ENCODE results near the gene TULP3. TPM values are rescaled to one million over a fixed set of nuclear protein-coding genes. Genes with fewer than 3 reads are reported as not detected.

Gene TULP3
- total RNA-seq, 1 donor from 2014 or later: 31.2 TPM

DNA sequence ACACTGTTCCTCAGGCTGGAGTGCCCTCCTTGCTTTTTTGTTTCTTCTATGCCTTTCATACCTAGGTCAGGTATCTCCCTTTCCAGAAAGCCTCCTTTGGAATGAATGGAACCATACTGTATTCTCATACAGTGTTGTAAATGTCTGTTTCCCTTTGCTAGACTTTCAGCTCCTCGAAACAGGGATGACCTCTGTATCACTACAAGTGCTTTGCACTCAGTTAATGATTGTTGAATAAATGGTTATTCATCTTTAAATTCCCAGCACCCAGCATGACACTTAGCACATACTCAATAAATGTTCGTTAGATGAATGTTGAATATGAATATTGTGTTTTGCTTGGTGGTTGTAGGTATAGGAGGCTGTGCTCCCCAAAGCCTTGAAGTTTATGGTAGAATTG, 5.9 kb upstream of the TULP3 start:
- Mint-ChIP-seq H3K36me3 (ENCODE audit: unreplicated experiment) (peaks cover 3% of the 10 kb centered on the region), H3K27me3 (ENCODE audit: unreplicated experiment) (no peaks in the 10 kb centered on the region), H3K4me3 (ENCODE audit: unreplicated experiment) (no peak overlapping the region), H3K9me3 (ENCODE audit: unreplicated experiment) (no peaks in the 10 kb centered on the region), H3K4me1 (ENCODE audit: unreplicated experiment) (peaks cover 2% of the 10 kb centered on the region), H3K27ac (ENCODE audit: unreplicated experiment) (peak overlapping the region; percentile 11)
- no peak for DNase-seq (ENCODE audit: extremely low spot score, unreplicated experiment)
- TF ChIP-seq, protein P1, sequence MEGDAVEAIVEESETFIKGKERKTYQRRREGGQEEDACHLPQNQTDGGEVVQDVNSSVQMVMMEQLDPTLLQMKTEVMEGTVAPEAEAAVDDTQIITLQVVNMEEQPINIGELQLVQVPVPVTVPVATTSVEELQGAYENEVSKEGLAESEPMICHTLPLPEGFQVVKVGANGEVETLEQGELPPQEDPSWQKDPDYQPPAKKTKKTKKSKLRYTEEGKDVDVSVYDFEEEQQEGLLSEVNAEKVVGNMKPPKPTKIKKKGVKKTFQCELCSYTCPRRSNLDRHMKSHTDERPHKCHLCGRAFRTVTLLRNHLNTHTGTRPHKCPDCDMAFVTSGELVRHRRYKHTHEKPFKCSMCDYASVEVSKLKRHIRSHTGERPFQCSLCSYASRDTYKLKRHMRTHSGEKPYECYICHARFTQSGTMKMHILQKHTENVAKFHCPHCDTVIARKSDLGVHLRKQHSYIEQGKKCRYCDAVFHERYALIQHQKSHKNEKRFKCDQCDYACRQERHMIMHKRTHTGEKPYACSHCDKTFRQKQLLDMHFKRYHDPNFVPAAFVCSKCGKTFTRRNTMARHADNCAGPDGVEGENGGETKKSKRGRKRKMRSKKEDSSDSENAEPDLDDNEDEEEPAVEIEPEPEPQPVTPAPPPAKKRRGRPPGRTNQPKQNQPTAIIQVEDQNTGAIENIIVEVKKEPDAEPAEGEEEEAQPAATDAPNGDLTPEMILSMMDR (IDR thresholded peaks at IDR 0.05): no peak

DNA sequence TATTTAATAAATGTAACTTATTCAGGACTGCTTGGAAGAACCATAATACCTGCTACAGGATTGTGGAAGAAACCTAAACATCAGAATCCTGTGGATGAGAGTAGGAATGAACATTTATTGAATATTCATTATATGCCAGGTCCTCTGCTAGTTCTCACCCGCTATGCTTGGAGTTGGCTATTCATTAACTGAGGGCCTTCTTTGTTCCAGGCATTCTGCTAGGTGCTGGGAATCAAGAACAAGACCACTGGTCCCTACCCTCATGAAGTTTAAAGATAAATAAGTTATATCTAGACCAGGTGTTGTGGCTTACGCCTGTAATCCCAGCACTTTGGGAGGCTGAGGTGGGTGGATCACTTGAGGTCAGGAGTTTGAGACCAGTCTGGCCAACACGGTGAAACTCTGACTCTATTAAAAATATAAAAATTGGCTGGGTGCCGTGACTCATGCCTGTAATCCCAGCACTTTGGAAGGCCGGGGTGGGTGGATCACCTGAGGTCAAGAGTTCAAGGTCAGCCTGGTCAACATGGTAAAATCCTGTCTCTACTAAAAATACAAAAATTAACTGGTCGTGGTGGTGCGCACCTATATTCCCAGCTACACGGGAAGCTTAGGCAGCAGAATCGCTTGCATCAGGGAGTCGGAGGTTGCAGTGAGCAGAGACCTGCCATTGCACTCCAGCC, 3.8 kb upstream of the TULP3 start:
- Mint-ChIP-seq H3K27ac (ENCODE audit: unreplicated experiment) (no peak overlapping the region), H3K4me1 (ENCODE audit: unreplicated experiment) (peaks cover 14% of the 10 kb centered on the region), H3K9me3 (ENCODE audit: unreplicated experiment) (no peaks in the 10 kb centered on the region), H3K36me3 (ENCODE audit: unreplicated experiment) (peaks cover 3% of the 10 kb centered on the region), H3K4me3 (ENCODE audit: unreplicated experiment) (no peak overlapping the region), H3K27me3 (ENCODE audit: unreplicated experiment) (no peaks in the 10 kb centered on the region)
- no peak for DNase-seq (ENCODE audit: extremely low spot score, unreplicated experiment)
- TF ChIP-seq, protein P1 (IDR thresholded peaks at IDR 0.05): no peak

DNA sequence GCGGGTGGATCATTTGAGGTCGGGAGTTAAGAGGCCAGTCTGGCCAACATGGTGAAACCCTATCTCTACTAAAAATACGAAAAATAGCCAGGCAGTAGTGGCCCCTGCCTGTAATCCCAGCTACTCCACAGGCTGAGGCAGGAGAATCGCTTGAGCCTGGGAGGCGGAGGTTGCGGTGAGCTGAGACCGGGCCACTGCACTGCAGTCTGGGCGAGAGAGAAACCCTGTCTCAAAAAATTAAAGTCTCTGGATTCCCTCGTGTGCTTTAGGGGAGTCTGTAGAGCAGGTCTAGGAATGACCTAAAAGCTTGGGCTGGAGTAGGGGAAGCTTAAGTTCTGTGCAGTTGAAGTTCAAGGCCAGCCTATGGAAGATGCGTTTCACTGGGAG, 697 bp upstream of the TULP3 start:
- Mint-ChIP-seq H3K27ac (ENCODE audit: unreplicated experiment) (peak overlapping the region; percentile 96), H3K27me3 (ENCODE audit: unreplicated experiment) (no peaks in the 10 kb centered on the region), H3K9me3 (ENCODE audit: unreplicated experiment) (no peaks in the 10 kb centered on the region), H3K4me3 (ENCODE audit: unreplicated experiment) (peak overlapping the region; percentile 94), H3K4me1 (ENCODE audit: unreplicated experiment) (peaks cover 33% of the 10 kb centered on the region), H3K36me3 (ENCODE audit: unreplicated experiment) (peaks cover 6% of the 10 kb centered on the region)
- TF ChIP-seq, protein P1 (IDR thresholded peaks at IDR 0.05): no peak
- no peak for DNase-seq (ENCODE audit: extremely low spot score, unreplicated experiment)

DNA sequence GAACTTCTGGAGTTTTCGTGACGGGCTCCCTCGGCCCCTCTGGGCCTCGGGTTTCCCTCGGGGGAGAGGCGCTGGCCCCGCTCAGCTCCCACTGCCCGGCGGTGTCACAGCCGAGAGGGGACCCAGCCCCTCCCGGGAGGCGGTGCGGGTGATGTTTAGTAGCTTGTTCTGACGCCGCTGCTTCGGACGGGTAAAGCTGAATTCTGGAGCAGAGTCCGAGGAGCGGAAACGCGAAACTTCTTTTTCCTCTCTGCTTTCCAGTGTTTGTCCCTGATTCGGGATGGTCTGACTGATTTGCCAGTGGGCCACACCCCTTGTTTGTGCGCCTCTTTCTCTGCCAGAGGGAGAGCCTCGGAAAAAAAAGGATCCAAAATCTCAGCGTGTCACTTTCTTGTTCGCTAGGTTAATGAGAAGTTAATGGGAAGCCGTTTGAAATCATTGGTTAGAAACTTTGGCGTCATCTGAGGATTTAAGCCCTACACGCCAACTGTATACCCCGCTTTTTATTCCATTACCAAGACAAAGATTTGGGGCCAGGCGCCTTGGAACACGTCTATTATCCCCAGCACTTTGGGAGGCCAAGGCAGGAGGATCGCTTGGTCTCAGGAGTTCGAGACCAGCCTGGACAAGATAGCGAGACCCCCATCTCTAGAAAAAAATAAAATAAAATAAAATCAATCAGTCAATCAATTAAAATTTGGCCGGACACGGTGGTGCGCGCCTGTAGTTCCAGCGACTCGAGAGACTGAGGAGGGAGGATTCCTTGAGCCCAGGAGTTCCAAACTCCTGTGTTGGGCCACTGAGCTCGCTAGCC, 756 bp downstream of the TULP3 start:
- DNase-seq (ENCODE audit: extremely low spot score, unreplicated experiment): peak; percentile 87

More for the DNA sequence above, 756 bp downstream of the TULP3 start:
- Mint-ChIP-seq H3K4me3 (ENCODE audit: unreplicated experiment) (peak overlapping the region; percentile 94), H3K4me1 (ENCODE audit: unreplicated experiment) (peaks cover 40% of the 10 kb centered on the region), H3K27me3 (ENCODE audit: unreplicated experiment) (no peaks in the 10 kb centered on the region), H3K27ac (ENCODE audit: unreplicated experiment) (peak overlapping the region; percentile 96), H3K36me3 (ENCODE audit: unreplicated experiment) (peaks cover 3% of the 10 kb centered on the region), H3K9me3 (ENCODE audit: unreplicated experiment) (no peaks in the 10 kb centered on the region)
- TF ChIP-seq, protein P1 (IDR thresholded peaks at IDR 0.05): no peak
